Myocyte (in vitro differentiated cells): ENCODE measurements around the gene E2F2. TPM values are rescaled to one million over a fixed set of nuclear protein-coding genes. Genes with fewer than 3 reads are reported as not detected.

ENCODE experiments used
- DNase-seq: peaks from one replicate; pipeline ENCODE4 v3.0.0-alpha.2; 2012; ENCODE audit warnings: low read depth
- total RNA-seq: library from RNA; depleted of rRNA; stranded (reverse); fragments of >200 nt; gene quantifications from 2 replicates; pipeline ENCODE4 v1.2.3, GENCODE V29; 2014

E2F2 gene
- total RNA-seq, 1 donor from 2014 or later: 0.13 TPM

- no peak for DNase-seq
These were observed 32.8 kb upstream of the E2F2 start for GRCh38 chr1:23563755-23564374.

GRCh38 chr1:23563003-23563402, 32.0 kb upstream of the E2F2 start:
- no peak for DNase-seq

- DNase-seq: peak; percentile 95
These were observed 31.3 kb upstream of the E2F2 start for GRCh38 chr1:23562137-23562876.

GRCh38 chr1:23561813-23562100, 30.7 kb upstream of the E2F2 start:
- no peak for DNase-seq

- no peak for DNase-seq
These were observed 30.2 kb upstream of the E2F2 start for GRCh38 chr1:23561076-23561812.

GRCh38 chr1:23559985-23560741, 29.1 kb upstream of the E2F2 start:
- DNase-seq: peak; percentile 26

GRCh38 chr1:23559136-23559984, 28.3 kb upstream of the E2F2 start, which contains the start of gene ID3:
Gene ID3 (minus strand): TSS chr1:23559501. CDS start chr1:23559426, 75 bp downstream.
- DNase-seq: peak; percentile 96

GRCh38 chr1:23558872-23559135, 27.8 kb upstream of the E2F2 start:
- no peak for DNase-seq

- no peak for DNase-seq
These were observed 27.3 kb upstream of the E2F2 start for GRCh38 chr1:23558140-23558871.

- no peak for DNase-seq
These were observed 26.6 kb upstream of the E2F2 start for GRCh38 chr1:23557471-23558124.

GRCh38 chr1:23556635-23557470, 25.8 kb upstream of the E2F2 start:
- DNase-seq: no peak

- DNase-seq: peak; percentile 67
These were observed 25.1 kb upstream of the E2F2 start for GRCh38 chr1:23555986-23556634.

GRCh38 chr1:23555270-23555985, 24.4 kb upstream of the E2F2 start:
- peak; percentile 55 for DNase-seq

- peak; percentile 89 for DNase-seq
These were observed 23.6 kb upstream of the E2F2 start for GRCh38 chr1:23554481-23555269.

- no peak for DNase-seq
These were observed 23.1 kb upstream of the E2F2 start for GRCh38 chr1:23554127-23554480.

GRCh38 chr1:23553231-23554126, 22.4 kb upstream of the E2F2 start:
- DNase-seq: no peak
